Measurements from ENCODE around the gene IFI27L1.

Gene IFI27L1

GRCh38 chr14:94113908-94114588, 32.9 kb downstream of the IFI27L1 start:
- DNase-seq (ENCODE audit: low read depth in 3 of 3) = no peak

GRCh38 chr14:94114589-94115057, 33.5 kb downstream of the IFI27L1 start:
- DNase-seq (ENCODE audit: low read depth in 3 of 3) = no peak

DNA sequence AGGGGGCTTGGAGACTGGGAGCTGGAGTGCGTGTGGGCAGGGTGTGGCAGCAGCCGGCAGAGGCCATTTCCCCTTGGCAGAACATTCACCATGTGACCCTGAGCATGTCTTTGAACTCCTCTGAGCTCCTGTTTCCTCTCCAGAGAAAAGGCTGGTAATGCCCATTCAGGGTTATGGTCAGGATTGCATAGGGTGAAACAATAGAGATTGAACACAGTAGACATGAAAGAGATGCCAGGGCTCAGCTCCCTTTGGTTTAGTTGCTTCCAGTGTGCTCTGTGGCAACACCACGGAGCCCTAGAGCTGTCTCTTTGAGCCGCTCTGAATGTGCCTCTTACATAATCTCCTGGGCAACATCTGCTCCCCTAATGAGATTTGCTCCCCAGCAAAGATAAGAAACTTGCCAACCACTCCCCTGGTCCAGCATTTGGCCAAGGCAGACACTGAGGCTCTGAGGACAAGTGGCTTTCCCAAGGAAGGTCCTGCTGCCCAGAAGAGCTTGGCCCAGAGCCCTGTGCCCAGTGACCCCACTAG, 34.0 kb downstream of the IFI27L1 start:
- no peak for DNase-seq (ENCODE audit: low read depth in 3 of 3)

DNA sequence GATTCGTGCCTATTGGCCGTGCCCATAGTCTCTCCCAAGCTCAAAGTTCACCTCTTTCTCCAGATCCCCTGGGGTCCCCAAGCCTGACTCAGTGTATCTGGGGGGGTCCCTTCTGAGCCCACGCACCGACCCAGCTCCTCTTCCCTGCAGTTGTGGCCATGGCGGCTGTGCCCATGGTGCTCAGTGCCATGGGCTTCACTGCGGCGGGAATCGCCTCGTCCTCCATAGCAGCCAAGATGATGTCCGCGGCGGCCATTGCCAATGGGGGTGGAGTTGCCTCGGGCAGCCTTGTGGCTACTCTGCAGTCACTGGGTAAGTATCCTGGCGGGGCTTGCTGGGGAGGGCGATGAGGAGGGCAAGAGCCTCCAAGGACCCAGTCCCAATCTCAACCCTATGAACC, 34.5 kb downstream of the IFI27L1 start:
- DNase-seq (ENCODE audit: low read depth in 3 of 3) = no peak

DNA sequence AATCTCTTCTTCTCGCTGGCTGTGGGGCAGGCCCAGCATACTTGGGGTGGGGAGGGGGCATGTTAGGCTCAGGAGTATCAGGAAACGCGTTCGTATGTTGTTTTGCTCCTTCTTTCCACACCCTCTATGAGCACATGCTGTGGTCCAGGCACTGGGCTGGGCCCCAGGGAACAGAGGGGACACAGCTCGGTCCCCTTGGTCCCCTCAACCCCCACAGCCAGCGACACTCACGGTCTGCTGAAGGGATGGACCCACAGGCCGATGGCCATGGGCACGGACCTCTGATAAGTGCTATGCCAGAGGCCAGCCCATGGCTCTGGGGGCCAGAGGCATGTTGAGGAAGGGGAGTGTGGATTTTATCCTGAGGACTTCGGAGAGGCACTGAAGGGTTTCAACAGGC, 35.6 kb downstream of the IFI27L1 start:
- no peak for DNase-seq (ENCODE audit: low read depth in 3 of 3)

- DNase-seq (ENCODE audit: low read depth in 3 of 3) = no peak
Measured at GRCh38 chr14:94117856-94118255, 36.7 kb downstream of the IFI27L1 start.

DNA sequence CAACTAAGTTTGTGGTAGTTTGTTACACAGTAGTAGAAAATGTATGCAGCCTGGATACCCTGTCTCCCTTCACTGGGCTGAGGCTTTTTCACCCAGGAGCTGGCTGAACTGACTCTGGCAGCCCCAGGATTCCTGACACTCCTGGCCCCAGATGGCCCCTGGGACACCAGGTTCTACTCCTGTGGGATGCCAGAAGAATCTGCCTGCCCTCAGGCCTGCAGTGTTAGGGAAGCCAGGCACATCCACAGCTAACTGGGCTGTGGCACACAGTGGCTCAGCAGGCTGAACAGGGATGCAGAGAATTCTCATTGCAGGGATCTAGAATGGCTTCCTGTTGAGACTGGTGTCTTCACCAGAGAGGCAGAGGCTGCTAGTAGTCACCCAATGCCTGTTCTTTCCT, 38.0 kb downstream of the IFI27L1 start:
- DNase-seq (ENCODE audit: low read depth in 3 of 3) = no peak

- no peak for DNase-seq (ENCODE audit: low read depth in 3 of 3)
Measured at GRCh38 chr14:94120667-94121340, 39.7 kb downstream of the IFI27L1 start.

DNA sequence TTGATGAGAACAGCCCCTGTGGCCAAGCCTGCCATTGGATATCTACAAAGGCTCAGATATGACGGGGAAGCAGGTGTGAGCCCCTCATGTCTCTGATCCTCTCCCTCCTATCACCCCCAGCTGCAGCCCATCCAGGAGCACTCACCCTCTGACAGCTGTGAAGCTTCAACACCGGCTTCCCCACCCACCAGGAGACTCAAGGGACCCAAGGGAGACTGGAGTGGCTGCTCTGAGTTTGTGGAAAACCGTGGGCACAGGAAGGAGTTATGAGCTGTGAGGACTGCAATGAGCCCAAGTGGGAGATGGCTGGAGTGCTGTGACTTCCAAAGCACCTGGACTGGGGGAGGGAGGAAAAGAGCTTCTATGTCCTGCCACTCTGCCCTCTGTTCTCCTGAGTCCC, 40.4 kb downstream of the IFI27L1 start:
- DNase-seq (ENCODE audit: low read depth in 3 of 3) = no peak

GRCh38 chr14:94122438-94122837, 41.3 kb downstream of the IFI27L1 start:
- DNase-seq (ENCODE audit: low read depth in 3 of 3) = no peak

DNA sequence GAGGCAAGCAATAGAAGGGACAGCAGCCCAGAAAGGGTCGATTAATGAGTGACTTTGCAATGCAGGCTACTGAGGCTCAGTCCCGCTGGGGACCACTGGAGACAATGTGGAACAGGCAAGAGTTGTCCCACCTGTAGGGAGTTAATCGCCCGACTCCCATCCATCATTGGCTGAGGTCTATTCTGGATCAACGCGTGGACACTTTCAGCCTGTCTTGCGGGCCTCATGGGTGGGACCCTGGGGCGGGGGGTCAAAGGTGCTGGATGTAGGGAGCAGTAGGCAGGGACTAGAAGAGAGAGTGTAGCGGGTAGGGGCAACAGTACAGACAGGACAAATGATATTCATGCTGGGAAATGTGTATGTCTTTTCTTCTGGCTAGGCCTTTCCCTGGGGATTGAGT, 42.2 kb downstream of the IFI27L1 start:
- DNase-seq (ENCODE audit: low read depth in 3 of 3) = no peak

- no peak for DNase-seq (ENCODE audit: low read depth in 3 of 3)
Measured at GRCh38 chr14:94123868-94124267, 42.8 kb downstream of the IFI27L1 start.

DNA sequence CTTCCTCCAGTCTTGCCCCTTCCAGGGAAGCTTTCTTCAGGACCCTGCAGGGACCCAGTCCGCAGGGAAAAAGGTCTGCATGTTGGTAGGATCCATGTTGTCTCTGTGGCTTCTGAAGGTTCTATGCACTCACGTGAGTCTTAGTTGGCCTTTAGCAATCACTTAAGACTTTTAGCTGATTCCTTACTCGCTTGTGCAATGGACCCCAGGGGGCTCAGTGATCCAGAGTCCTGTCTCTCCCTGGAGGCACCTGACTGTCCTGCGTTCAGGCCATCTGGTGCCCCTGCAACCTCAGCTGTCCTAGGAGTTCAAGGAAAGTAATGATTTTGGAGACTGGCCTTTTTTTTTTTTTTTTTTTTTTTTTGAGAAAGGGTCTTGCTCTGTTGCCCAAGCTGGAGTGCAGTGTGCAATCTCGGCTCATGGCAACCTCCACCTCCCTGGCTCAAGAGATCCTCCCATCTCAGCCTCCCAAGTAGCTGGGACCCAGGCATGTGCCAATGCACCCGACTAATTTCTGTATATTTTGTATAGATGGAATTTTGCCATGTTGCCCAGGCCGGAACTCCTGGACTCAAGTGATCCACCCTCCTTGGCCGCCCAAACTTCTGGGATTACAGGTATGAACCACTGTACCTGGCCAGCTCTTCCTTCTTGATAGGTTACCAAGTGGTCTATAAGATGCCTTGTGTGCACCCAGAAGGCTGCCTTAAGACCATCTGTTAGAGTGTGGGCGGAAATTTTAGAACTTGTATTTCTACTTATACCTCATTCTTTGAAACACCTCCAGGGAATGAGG, 43.7 kb downstream of the IFI27L1 start:
- DNase-seq (ENCODE audit: low read depth in 3 of 3) = no peak

DNA sequence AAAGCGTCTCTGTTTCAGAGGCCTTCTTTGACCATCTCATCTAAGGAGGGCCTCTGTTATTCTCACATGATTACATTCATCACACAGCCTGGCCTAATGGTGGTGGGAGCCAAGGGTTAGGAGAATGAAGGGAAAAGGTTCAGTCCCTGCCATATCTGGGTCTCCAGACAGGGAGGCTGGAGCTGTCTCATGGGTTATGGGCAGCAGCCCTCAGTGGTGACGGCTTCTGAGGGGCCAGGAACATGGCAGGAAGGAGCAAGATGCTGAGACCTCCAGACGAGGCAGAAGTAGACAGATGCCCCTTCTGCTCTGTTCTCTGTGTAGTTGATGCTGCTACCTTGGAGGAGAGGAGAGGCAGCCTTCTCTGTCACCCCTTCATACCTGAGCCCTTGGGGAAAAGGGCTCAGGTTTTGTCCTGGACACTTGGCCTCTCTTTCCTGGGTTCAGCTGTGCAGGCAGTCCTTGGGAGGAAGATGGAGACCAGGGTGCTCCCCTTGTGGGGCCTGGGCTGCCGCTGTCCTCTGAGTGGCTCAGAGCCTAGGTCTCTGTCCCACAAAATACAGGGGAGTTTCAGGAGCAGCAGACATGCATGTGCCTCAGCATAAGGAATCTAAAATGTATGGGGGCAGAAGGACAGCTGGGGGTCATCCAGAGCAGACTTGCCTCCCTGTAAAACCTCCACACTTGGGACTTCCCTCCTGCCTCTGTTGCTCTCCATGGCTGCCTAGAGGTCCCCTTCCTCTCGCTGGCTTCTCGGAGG, 44.7 kb downstream of the IFI27L1 start:
- DNase-seq (ENCODE audit: low read depth in 3 of 3) = no peak

- no peak for DNase-seq (ENCODE audit: low read depth in 3 of 3)
Measured at GRCh38 chr14:94126419-94126677, 45.2 kb downstream of the IFI27L1 start.

- DNase-seq (ENCODE audit: low read depth in 3 of 3) = no peak
Measured at GRCh38 chr14:94126800-94127199, 45.7 kb downstream of the IFI27L1 start.

DNA sequence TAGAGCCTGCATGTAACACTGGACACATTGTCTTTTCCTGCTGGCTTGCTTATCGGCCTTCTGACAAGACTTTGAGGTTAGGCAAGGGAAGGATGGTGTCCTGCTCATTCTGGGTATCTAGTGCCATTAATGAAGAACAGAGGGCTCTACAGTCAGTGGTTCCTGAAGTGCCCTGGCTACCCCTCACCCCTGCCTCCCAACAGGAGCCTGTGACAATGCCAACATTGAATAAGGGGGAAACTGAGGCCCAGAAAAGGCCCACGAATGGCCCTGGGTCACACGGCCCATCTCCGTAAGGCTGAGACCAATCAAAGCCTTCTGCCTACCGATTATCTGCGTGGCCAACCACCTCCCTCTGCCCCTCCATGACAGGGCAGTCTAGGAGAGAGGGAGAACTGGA, 46.2 kb downstream of the IFI27L1 start:
- DNase-seq (ENCODE audit: low read depth in 3 of 3) = no peak

DNA sequence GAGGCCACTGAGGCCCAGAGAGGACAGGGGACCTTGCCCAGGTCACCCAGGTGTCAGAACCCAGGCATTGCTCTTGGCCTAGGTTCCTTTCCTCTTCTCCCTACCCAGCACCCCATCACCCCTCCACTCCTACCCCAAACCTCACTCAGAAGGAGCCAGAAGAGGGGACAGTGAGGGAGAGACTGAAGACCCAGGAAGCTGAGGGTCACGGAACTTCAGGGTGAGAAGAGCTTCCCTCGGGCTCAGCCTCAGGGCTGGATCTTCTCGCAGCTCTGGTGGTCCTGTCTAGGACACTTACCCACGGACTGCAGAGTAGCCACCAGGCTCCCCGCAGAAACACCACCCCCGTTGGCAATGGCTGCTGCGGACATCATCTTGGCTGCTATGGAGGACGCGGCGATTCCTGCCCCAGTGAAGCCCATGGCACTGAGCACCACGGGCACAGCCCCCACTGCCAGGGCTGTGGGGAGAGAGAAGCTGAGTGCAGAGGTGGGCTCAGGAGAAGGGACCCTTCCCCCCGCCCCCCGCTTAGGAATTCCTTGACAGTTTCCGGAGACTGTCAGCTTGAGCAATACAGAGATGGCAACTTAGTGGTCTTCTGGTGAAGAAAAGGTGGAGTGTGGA, 47.2 kb downstream of the IFI27L1 start:
- DNase-seq (ENCODE audit: low read depth in 3 of 3) = no peak

- DNase-seq (ENCODE audit: low read depth in 3 of 3) = peak; percentile 29 to 74 (median 47)
Measured at GRCh38 chr14:94129111-94129757, 48.1 kb downstream of the IFI27L1 start, which contains the start of gene IFI27L2. Gene IFI27L2 (minus strand): TSS chr14:94129604. CDS start chr14:94129564, 40 bp downstream.

- DNase-seq (ENCODE audit: low read depth in 3 of 3) = peak in 1 of 3 experiments; percentile 14
Measured at GRCh38 chr14:94129758-94130414, 48.8 kb downstream of the IFI27L1 start.
